ENCODE measurements around the gene CIAO2A.
"Not testable (repeated sequence)": the region's sequence is repeated elsewhere in the genome, so short reads cannot be mapped to it uniquely, and the experiment has no call there.

The CIAO2A gene

DNA sequence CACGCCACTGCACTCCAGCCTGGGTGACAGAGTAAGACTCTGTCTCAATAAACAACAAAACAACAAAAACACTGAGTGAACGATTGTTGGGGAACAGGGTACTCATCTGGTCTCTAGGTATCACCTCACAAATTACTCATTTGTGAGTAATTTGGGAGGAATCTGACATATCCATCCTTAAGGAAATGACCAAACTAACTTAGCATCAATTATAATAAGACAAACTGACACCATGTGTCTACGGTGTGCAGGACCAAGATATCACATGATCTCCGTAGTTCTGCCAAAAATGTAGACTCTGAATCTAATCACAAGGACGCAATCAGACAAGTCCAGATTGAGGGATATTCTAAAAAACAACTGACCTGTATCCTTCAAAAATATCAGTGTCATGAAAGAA is 35.4 kb downstream of the CIAO2A start:
- no peak for DNase-seq (ENCODE audit: low read depth)
- no peak overlapping the region for H3K4me3 ChIP-seq (ENCODE audit: low read depth, low read length)
- TF ChIP-seq, protein P1, sequence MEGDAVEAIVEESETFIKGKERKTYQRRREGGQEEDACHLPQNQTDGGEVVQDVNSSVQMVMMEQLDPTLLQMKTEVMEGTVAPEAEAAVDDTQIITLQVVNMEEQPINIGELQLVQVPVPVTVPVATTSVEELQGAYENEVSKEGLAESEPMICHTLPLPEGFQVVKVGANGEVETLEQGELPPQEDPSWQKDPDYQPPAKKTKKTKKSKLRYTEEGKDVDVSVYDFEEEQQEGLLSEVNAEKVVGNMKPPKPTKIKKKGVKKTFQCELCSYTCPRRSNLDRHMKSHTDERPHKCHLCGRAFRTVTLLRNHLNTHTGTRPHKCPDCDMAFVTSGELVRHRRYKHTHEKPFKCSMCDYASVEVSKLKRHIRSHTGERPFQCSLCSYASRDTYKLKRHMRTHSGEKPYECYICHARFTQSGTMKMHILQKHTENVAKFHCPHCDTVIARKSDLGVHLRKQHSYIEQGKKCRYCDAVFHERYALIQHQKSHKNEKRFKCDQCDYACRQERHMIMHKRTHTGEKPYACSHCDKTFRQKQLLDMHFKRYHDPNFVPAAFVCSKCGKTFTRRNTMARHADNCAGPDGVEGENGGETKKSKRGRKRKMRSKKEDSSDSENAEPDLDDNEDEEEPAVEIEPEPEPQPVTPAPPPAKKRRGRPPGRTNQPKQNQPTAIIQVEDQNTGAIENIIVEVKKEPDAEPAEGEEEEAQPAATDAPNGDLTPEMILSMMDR (IDR thresholded peaks at IDR 0.05; ENCODE audit: insufficient read depth, low read depth, low read length, missing control alignments), result no peak

DNA sequence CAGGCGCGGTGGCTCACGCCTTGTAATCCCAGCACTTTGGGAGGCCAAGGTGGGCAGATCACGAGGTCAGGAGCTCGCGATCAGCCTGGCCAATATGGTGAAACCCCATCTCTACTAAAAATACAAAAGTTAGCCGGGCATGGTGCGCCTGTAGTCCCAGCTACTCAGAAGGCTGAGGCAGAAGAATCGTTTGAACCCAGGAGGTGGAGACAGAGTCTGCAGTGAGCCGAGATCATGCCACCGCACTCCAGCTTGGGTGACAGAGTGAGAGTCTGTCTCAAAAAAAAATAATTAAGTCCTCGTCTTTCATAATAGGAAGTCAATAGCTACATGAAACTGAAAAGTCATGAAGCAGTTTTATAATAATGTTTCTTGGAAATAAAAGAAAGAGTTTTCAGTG is 40.0 kb downstream of the CIAO2A start:
- not testable (repeated sequence) for DNase-seq (ENCODE audit: low read depth); H3K4me3 ChIP-seq (ENCODE audit: low read depth, low read length)

DNA sequence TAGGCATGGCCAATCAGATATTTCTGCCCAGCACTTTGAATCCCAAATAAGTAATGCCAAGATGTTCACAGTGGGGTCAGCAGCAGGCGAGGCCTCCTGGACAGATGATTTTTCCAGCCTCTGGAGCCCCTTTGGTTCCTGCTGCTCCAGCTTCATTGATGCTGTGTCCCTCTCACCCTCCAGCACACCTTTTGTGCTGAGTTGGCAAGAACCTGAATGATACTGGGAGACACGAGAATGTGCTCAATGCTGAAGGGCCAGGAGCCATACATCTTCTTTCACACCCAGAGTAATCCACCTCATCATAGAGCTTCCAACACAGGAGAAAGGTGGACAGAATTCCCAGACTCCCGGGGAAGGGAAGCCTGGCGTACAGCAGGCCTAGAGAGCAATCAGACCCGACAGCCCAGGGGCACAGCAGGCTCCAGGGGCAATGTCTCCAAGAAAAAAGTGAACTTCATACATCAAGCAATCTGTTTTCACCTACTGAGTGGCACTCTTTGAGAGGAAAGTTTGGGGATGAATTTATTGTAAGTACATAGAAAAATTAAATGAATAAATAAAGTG is 40.6 kb downstream of the CIAO2A start:
- TF ChIP-seq, protein P1 (IDR thresholded peaks at IDR 0.05; ENCODE audit: insufficient read depth, low read depth, low read length, missing control alignments), result no peak
- DNase-seq (ENCODE audit: low read depth), result no peak

DNA sequence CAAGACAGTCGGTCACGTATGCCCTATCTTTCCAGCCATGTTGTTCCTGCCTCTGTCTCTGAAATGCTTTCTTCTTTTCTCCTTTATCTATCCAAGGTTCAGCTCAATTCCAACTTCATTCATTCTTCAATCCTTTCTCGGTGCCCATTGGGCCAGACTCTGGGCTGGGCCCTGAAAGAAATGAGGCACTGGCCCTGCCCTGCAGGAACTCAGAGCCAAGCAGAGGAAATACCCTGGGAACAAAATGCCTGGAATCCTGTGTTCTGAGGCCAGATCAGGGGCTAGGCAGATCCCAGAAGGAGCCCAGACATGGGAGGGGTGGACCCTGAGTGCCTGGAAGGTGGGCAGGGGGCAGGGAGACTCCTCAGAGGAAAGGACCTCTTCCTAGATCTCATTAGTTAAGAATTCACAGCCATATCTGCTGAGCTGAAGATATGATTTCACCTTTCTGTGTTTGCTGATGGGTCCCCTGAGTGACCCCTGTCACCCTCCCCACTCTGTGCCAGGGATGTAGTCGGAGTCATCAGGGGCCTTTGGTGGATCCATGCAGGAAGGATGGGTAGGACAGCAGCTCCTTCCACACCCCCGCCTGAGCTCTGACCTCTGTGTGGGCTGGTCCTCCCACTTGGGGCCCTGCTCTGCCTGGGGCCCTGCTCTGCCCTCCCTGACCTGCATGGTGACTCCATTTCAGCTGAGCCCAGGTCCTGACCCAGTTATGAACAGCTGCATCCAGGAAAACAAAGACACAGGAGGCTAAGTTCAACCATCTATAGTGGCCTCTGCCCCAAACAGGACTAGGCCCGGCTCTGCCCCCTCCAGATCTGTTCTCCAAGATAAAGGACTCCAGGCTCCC is 42.0 kb downstream of the CIAO2A start:
- TF ChIP-seq, protein P1 (IDR thresholded peaks at IDR 0.05; ENCODE audit: insufficient read depth, low read depth, low read length, missing control alignments), result no peak
- no peak overlapping the region for H3K4me3 ChIP-seq (ENCODE audit: low read depth, low read length)
- DNase-seq (ENCODE audit: low read depth), result no peak

More for the DNA sequence above, 40.6 kb downstream of the CIAO2A start:
- H3K4me3 ChIP-seq (ENCODE audit: low read depth, low read length), result no peak overlapping the region

DNA sequence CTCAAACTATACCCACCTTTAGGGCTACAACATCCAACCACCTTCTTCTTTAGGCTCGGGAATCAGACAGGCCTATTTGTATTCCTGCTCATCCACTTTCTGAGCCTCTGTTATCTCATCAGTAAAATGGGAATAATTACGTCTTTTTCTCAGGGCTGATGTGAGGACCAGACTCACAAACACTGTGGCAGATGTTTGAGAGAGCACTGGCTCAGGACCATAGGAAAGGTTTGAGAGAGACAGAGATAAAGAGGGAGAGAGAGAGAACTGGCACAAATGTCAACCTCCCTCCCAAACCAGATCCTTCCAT is 42.6 kb downstream of the CIAO2A start:
- H3K4me3 ChIP-seq (ENCODE audit: low read depth, low read length), result no peak overlapping the region
- TF ChIP-seq, protein P1 (IDR thresholded peaks at IDR 0.05; ENCODE audit: insufficient read depth, low read depth, low read length, missing control alignments), result no peak
- DNase-seq (ENCODE audit: low read depth), result no peak

DNA sequence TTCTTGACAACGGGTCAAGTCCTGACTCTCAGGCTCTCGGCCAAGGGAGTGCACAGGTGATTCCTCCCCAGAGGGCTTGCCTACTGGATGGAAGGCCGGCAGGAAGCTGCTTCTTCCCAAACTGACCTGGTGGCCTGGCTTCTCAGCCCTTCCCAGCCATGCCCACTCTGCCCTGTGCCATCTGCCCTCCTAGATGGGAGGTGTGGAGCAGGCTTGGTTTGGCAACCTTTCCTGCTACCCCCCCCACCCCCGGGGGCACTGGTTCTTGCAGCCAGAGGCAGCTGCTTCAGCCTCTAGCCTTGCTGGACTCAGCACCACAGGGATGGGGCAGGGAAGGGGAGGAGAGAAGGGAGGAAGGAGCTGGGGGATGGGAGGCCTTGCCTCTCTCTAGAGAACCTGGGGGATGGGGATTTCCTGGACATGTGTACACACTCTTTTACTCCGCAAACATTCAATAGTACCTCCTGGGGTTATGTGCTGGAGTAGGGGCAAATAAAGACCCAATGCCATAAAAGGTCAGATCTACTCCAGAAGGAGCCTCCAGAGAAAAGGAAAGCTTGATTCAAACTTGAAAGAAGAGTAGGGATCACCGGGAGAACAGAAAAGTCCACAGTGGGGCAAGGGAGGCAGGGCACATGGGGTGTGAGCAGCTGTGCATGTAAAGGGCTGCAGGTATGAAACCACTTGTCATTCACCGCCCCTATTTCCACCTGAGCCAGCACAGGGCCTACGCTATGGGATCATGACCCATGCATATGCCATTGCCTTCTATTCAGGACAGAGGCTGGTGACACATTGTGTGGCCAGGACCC is 43.2 kb downstream of the CIAO2A start:
- DNase-seq (ENCODE audit: low read depth), result no peak
- H3K4me3 ChIP-seq (ENCODE audit: low read depth, low read length), result no peak overlapping the region
- TF ChIP-seq, protein P1 (IDR thresholded peaks at IDR 0.05; ENCODE audit: insufficient read depth, low read depth, low read length, missing control alignments), result no peak

DNA sequence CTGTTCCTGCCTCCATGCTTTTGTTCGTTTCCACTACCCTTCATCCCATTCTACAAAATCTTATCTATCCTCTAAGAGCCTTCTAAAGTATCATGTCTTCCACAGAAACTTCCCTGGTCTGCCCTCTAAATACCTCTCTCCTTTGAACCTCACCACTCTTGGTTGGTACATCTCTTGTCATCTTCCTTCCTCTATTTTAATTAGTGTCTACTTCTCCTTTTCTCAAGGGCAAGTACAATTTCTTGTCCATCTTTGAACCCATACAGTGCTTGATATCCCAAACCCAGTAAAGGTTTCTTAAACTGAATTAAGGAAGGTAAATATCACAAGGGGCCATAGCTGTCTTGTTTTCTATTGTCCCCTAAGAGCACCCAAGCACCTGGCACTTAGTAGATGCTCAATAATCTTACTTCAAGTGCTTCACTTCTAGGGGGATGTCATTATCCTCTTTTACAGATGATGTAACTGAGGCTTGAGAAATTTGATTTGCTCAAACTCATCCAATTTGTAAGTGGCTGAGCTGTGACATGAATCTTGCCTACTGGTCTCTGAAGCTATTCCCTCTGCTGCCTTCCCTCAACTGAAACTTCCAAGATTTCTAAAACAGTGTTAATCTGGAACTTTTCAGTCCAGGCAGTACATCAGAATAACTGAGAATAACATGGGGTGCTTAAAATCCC is 44.7 kb downstream of the CIAO2A start:
- no peak for DNase-seq (ENCODE audit: low read depth)

More for the DNA sequence above, 44.7 kb downstream of the CIAO2A start:
- H3K4me3 ChIP-seq (ENCODE audit: low read depth, low read length), result no peak overlapping the region
- TF ChIP-seq, protein P1 (IDR thresholded peaks at IDR 0.05; ENCODE audit: insufficient read depth, low read depth, low read length, missing control alignments), result no peak

Data from GM12865 (cell line).